Peyer's patch (tissue), 4 donors: ENCODE results near the gene S1PR5. TPM values are rescaled to one million over a fixed set of nuclear protein-coding genes. Genes with fewer than 3 reads are reported as not detected.
A peak's percentile ranks its signal among the peaks of the same experiment; 100 is the strongest.

Experiments
- DNase-seq, 3 donors: peaks; one replicate each; pipeline ENCODE4 v3.0.0-alpha.2; 2017 to 2019
- H3K27ac ChIP-seq, 4 donors: fragments of 200-600 bp; sonication (generic); one replicate each; pipeline ENCODE4 v1.5.1; 2016 to 2019
- H3K27me3 ChIP-seq, 2 donors: fragments of 200-600 bp; sonication (generic); one replicate each; pipeline ENCODE4 v1.5.1; 2019
- H3K36me3 ChIP-seq, 3 donors: fragments of 200-600 bp; sonication (generic); one replicate each; pipeline ENCODE4 v1.5.1; 2016 to 2019
- H3K4me1 ChIP-seq, 4 donors: fragments of 200-600 bp; sonication (generic); one replicate each; pipeline ENCODE4 v1.5.1; 2016 to 2019
- H3K4me3 ChIP-seq, 4 donors: fragments of 200-600 bp; sonication (generic); 1 replicate in 3 of 4; 2 replicates in 1 of 4; pipeline ENCODE4 v1.5.1; 2016 to 2019; ENCODE audit warnings: mild to moderate bottlenecking in 1 of 4
- H3K9me3 ChIP-seq, 4 donors: fragments of 200-600 bp; sonication (generic); one replicate each; pipeline ENCODE4 v1.5.1; 2016 to 2019; ENCODE audit warnings: mild to moderate bottlenecking in 1 of 4
- CTCF ChIP-seq, 6 experiments: fragments of 450-650 bp in 4 of 6; fragments of 200-600 bp in 2 of 6; sonication (generic) in 1 of 6; IDR thresholded peaks; one replicate each; pipeline ENCODE4 v1.5.1; 2017 to 2019; ENCODE audit warnings: antibody characterized with exemption in 6 of 6, mild to moderate bottlenecking in 3 of 6, moderate library complexity in 1 of 6
- POLR2A ChIP-seq, 2 donors: fragments of 450-650 bp; IDR thresholded peaks; one replicate each; pipeline ENCODE4 v1.5.1; 2017; ENCODE audit warnings: antibody characterized with exemption in 2 of 2, mild to moderate bottlenecking in 2 of 2, moderate library complexity in 2 of 2
- total RNA-seq, 4 donors: library from RNA; depleted of rRNA; stranded (reverse); fragments of >200 nt; gene quantifications; one replicate each; pipeline ENCODE4 v1.1.0, GENCODE V29; 2016

S1PR5 gene
- total RNA-seq, 4 donors from 2014 or later, result not detected

DNA sequence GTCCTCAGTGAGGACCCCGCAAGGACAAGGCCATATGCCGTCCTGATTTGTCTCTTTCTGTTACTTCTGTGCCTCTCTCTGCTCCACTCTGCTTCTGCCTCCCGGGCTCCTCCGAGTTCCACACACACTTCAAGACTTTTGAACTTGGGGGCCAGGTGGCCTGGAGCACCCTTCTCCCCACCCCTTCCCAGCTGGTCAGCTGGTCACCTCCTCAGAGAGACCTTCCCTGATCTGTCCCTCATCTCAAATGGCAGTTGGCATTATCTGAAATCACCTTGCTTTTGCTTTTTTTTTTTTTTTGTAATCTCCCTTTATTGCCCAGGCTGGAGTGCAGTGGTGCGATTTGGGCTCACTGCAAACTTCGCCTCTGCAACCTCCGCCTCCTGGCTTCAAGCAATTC lies 2.2 kb upstream of the S1PR5 start:
- Histone ChIP-seq H3K9me3 (no peaks in the 10 kb centered on the region), H3K27me3 (peaks cover 0 to 26% of the 10 kb centered on the region in 2 donors), H3K36me3 (no peaks in the 10 kb centered on the region), H3K4me3 (no peak overlapping the region), H3K4me1 (peaks cover 0 to 23% (median 8%) of the 10 kb centered on the region in 4 donors), H3K27ac (no peak overlapping the region)
- DNase-seq, result no peak
- TF ChIP-seq CTCF (IDR thresholded peaks at IDR 0.05) (no peak), POLR2A (IDR thresholded peaks at IDR 0.05) (no peak)

DNA sequence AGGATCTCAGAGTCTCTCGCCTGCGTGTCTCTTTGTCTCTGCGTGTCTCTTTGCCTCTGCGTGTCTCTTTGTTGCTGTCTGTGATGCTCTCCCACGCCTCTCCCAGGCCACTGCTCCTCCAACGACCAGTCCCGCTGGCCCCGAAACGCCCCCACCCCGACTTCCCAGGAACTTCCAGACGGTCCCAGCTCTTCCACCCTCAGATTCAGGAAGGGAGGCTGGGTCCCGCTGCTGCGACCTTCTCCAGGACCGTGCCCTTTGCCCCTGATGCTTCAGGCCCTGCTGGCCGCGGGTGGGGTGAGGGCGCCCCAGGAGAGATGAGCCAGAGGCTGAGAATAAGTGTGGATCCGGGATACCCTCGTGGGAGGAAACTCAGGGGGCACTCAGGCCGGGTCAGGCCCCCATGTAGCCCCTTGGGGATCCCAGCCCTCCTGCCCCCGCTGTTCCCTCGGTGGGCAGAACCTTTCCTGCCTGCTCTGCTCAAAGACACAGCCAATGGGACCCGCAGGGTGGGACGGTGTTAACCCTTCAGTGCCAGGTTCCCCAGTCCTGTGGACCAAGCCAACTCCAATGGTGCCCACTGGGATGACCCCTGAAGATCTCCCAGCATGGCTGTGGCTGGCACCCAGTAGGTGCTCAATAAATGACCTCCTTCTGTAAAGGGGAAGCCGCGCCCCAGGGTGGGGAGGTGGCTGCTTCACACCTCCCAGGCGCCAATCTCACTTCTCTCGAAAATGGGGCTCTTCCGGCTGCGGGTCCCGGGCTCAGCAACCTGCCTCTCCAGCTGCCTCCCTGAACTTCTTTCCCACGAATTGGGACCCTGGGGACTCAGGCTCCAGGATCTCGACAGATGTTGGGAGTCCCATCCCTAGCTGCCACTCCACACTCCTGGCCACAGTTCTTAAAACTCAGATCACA lies 1.5 kb upstream of the S1PR5 start:
- no peaks in the 10 kb centered on the region for H3K9me3 ChIP-seq
- H3K4me3 ChIP-seq, result no peak overlapping the region
- H3K4me1 ChIP-seq, result peaks cover 0 to 23% (median 8%) of the 10 kb centered on the region in 4 donors
- no peak overlapping the region for H3K27ac ChIP-seq
- no peak for TF ChIP-seq CTCF (IDR thresholded peaks at IDR 0.05)
- no peak for TF ChIP-seq POLR2A (IDR thresholded peaks at IDR 0.05)
- peaks cover 0 to 33% of the 10 kb centered on the region in 2 donors for H3K27me3 ChIP-seq
- no peaks in the 10 kb centered on the region for H3K36me3 ChIP-seq
- DNase-seq, result no peak

- DNase-seq, result no peak
- H3K27me3 ChIP-seq, result peaks cover 0 to 40% of the 10 kb centered on the region in 2 donors
- peak overlapping the region in 3 of 4 donors; percentile 10 to 34 (median 31) for H3K4me3 ChIP-seq
- no peaks in the 10 kb centered on the region for H3K9me3 ChIP-seq
- peaks cover 0 to 23% (median 8%) of the 10 kb centered on the region in 4 donors for H3K4me1 ChIP-seq
- TF ChIP-seq POLR2A (IDR thresholded peaks at IDR 0.05), result no peak
- no peak for TF ChIP-seq CTCF (IDR thresholded peaks at IDR 0.05)
- H3K27ac ChIP-seq, result peak overlapping the region in 1 of 4 donors; percentile 42
- no peaks in the 10 kb centered on the region for H3K36me3 ChIP-seq
Observed at GRCh38 chr19:10517760-10518443, 655 bp upstream of the S1PR5 start.

DNA sequence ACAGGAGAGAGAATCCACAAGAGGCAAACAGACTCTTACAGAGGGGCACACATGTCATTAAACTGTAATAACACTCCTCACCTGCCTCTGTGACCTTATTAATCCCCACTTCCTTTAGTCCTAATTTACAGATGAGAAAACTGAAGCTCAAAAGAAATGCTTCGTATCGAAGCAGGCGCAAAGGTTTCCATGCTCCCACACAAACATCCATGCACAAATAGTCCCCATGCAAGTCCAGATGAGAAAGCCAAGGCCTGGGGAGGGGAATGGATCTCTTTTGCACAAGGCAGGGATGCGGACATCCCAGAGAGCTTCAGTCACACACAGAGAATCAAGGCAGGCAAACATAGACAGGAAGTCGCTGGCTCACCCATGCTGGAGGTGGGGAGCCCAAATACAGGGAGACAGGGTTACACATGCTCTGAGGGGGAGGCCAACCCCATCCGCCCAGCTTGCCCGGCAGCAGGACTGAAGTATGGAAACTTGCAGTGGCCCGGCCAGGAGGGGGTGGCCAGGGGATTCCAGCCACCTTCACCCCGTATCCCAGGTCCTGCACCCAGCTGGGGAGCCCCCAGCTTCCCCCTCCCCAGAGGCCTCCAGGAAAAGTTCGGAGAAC lies 468 bp downstream of the S1PR5 start:
- H3K36me3 ChIP-seq, result no peaks in the 10 kb centered on the region
- H3K9me3 ChIP-seq, result no peaks in the 10 kb centered on the region
- no peak for DNase-seq
- peak overlapping the region in 3 of 4 donors; percentile 25 to 34 (median 31) for H3K4me3 ChIP-seq
- peaks cover 0 to 40% of the 10 kb centered on the region in 2 donors for H3K27me3 ChIP-seq
- TF ChIP-seq CTCF (IDR thresholded peaks at IDR 0.05), result no peak
- peaks cover 0 to 23% (median 8%) of the 10 kb centered on the region in 4 donors for H3K4me1 ChIP-seq
- H3K27ac ChIP-seq, result peak overlapping the region in 1 of 4 donors; percentile 42

- DNase-seq, result no peak
- Histone ChIP-seq H3K9me3 (no peaks in the 10 kb centered on the region), H3K4me1 (peaks cover 0 to 23% (median 8%) of the 10 kb centered on the region in 4 donors), H3K36me3 (no peaks in the 10 kb centered on the region), H3K27me3 (peaks cover 0 to 40% of the 10 kb centered on the region in 2 donors), H3K27ac (no peak overlapping the region), H3K4me3 (no peak overlapping the region)
- TF ChIP-seq CTCF (IDR thresholded peaks at IDR 0.05) (no peak), POLR2A (IDR thresholded peaks at IDR 0.05) (no peak)
Observed at GRCh38 chr19:10516064-10516385, 1.2 kb downstream of the S1PR5 start.
